ENCODE results near the gene LRP10. TPM values are rescaled to one million over a fixed set of nuclear protein-coding genes. Genes with fewer than 3 reads are reported as not detected.
A peak's percentile ranks its signal among the peaks of the same experiment; 100 is the strongest.

The LRP10 gene
- total and polyA plus RNA-seq, 2 donors (not counting 1 experiment from before 2014, with no cell fraction given): 99.7 to 120 TPM

DNA sequence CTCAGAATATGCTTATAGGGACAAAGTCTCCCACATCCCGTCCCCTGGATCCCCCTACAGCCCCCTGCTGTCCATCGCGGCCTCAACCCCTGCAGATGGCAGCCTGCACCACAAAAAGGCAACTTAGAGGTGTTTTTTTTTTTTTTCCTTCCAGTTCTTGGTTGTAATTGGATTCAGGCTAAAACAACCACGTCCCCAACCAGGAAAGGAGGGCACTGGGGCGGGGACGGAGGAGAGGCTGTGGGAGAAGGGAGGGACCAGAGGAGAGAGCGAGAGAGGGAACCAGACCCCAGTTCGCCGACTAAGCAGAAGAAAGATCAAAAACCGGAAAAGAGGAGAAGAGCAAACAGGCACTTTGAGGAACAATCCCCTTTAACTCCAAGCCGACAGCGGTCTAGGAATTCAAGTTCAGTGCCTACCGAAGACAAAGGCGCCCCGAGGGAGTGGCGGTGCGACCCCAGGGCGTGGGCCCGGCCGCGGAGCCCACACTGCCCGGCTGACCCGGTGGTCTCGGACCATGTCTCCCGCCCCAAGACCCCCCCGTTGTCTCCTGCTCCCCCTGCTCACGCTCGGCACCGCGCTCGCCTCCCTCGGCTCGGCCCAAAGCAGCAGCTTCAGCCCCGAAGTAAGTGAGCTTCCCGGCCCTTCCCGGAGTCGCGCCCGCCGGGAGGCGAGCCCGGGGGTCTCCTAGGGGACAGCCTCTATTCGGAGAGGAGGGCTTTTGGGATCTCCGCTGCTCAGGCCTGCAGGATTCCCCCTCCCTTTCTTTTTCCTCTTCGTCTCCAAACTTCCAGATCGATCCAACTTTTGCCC lies 35.0 kb upstream of the LRP10 start, which contains the start of gene MMP14:
MMP14 (plus strand) TSS at position 285 of the 813 bp plus-strand sequence; CDS start at position 518, 233 bp downstream.
- peaks cover 18 to 22% of the 10 kb centered on the region in 2 donors for H3K4me1 ChIP-seq (ENCODE audit: control insufficient read depth in 2 of 2, insufficient read depth in 2 of 2, low read length in 2 of 2)
- H3K79me2 ChIP-seq (ENCODE audit: control insufficient read depth, insufficient read depth, low read length): no peaks in the 10 kb centered on the region
- TF ChIP-seq EZH2 (IDR thresholded peaks at IDR 0.05; ENCODE audit: borderline replicate concordance, insufficient read depth, low read depth, low read length, poor library complexity, severe bottlenecking) (no peak), CTCF (IDR thresholded peaks at IDR 0.05) (no peak)
- H4K20me1 ChIP-seq (ENCODE audit: control insufficient read depth, insufficient read depth, low read length, poor library complexity, severe bottlenecking): no peaks in the 10 kb centered on the region
- ATAC-seq (ENCODE audit: low read depth) (peak; percentile 36), DNase-seq (no peak)
- ChIA-PET CTCF (interaction anchor here (0.7 to 8.7 kb wide), 10 partner anchors 13 to 263 kb away, joined by 3 to 90 read pairs (median 8); partner anchors contain the start of gene OXA1L), POLR2A (interaction anchor here (0.6 to 1.6 kb wide), 3 partner anchors 13 to 85 kb away, joined by 4 to 6 read pairs (median 6); no protein-coding TSS in a partner anchor)
- peak within 1 kb of the TSS; percentile 88 for H3K4me2 ChIP-seq (replicated peaks; ENCODE audit: low read depth, low read length, poor library complexity, severe bottlenecking)
- peak within 1 kb of the TSS; percentile 30 to 66 (median 62) for H3K4me3 ChIP-seq (ENCODE audit: control extremely low read depth in 1 of 5, extremely low read depth in 1 of 5, insufficient read depth in 1 of 5, low read depth in 2 of 5, low read length in 4 of 5)
- Mint-ChIP-seq H3K27me3 (peaks cover 4% of the 10 kb centered on the region), H3K27ac (peak within 1 kb of the TSS; percentile 94), H3K4me3 (peak within 1 kb of the TSS; percentile 96), H3K4me1 (peaks cover 23% of the 10 kb centered on the region), H3K9me3 (ENCODE audit: insufficient read depth) (no peaks in the 10 kb centered on the region)
- peaks cover 0 to 5% (median 0%) of the 10 kb centered on the region in 3 donors for H3K9me3 ChIP-seq (ENCODE audit: control extremely low read depth in 1 of 3, control insufficient read depth in 2 of 3, insufficient read depth in 1 of 3, low read length in 2 of 3)
- WGBS (ENCODE audit: insufficient coverage): 9% methylated on average over 37 of the region's 46 CpGs
- H3K36me3 ChIP-seq (replicated peaks in 1 of 2; ENCODE audit: control extremely low read depth in 1 of 2, control insufficient read depth in 1 of 2, extremely low read depth in 1 of 2, insufficient read depth in 2 of 2, low read length in 1 of 2): peaks cover 12 to 32% of the 10 kb centered on the region in 2 experiments
- peaks cover 0 to 29% (median 11%) of the 10 kb centered on the region in 4 experiments for H3K27me3 ChIP-seq (replicated peaks in 1 of 4; ENCODE audit: control extremely low read depth in 1 of 4, control insufficient read depth in 3 of 4, insufficient read depth in 4 of 4, low read length in 3 of 4)
- intact Hi-C loops (cut with micrococcal nuclease): no loop called here
- H3K9ac ChIP-seq (ENCODE audit: low read length): peak within 1 kb of the TSS; percentile 60
- peak within 1 kb of the TSS; percentile 88 for H2AFZ ChIP-seq (ENCODE audit: insufficient read depth, low read depth, low read length, poor library complexity, severe bottlenecking)
- H3K27ac ChIP-seq (ENCODE audit: low read length in 2 of 2): no peak within 1 kb of the TSS
